HepG2 (cell line): ENCODE data around the gene GSS. TPM values are rescaled to one million over a fixed set of nuclear protein-coding genes. Genes with fewer than 3 reads are reported as not detected.

Experiments
- EP300 ChIP-seq, 3 experiments: sonication (generic) in 1 of 3; formaldehyde crosslinking in 1 of 3; IDR thresholded peaks; 2 replicates each; pipeline versions ENCODE4 v1.5.1 to v1.6.1; 2011 to 2020; ENCODE audit warnings: low read depth in 2 of 3, low read length in 2 of 3, borderline replicate concordance in 1 of 3, improper control_type of control experiment in 1 of 3, mild to moderate bottlenecking in 1 of 3, missing genetic modification reagents in 1 of 3, moderate library complexity in 1 of 3
- ETV5 ChIP-seq: IDR thresholded peaks from 2 replicates; pipeline ENCODE4 v1.6.1; 2018; ENCODE audit warnings: missing biosample characterization, missing genetic modification reagents, inconsistent platforms, borderline replicate concordance
- FIP1L1 ChIP-seq: fragments of 200-400 bp; formaldehyde crosslinking; IDR thresholded peaks from 2 replicates; pipeline ENCODE4 v1.6.1; 2018; ENCODE audit warnings: low read depth, mild to moderate bottlenecking, low read length, moderate library complexity, borderline replicate concordance; ENCODE audit not compliant: insufficient read depth
- GFI1 ChIP-seq: sonication (generic); formaldehyde crosslinking; IDR thresholded peaks from 2 replicates; pipeline ENCODE4 v1.5.0; 2020; ENCODE audit warnings: missing genetic modification reagents, mild to moderate bottlenecking, borderline replicate concordance
- KLF11 ChIP-seq: IDR thresholded peaks from 2 replicates; pipeline ENCODE4 v1.6.1; 2016; ENCODE audit warnings: missing compliant biosample characterization
- MIER3 ChIP-seq: IDR thresholded peaks from 2 replicates; pipeline ENCODE4 v1.6.1; 2016; ENCODE audit warnings: missing compliant biosample characterization, borderline replicate concordance
- PAWR ChIP-seq: sonication (generic); formaldehyde crosslinking; IDR thresholded peaks from 2 replicates; pipeline ENCODE4 v1.4.0; 2020; ENCODE audit warnings: missing genetic modification reagents, mild to moderate bottlenecking, borderline replicate concordance
- TEAD3 ChIP-seq: optimal IDR thresholded peaks from 2 replicates; pipeline ENCODE3; 2016; ENCODE audit warnings: borderline replicate concordance
- ZNF331 ChIP-seq: sonication (generic); formaldehyde crosslinking; IDR thresholded peaks from 2 replicates; pipeline ENCODE4 v1.4.0; 2020; ENCODE audit warnings: missing genetic modification reagents
- ZNF557 ChIP-seq: sonication (generic); formaldehyde crosslinking; IDR thresholded peaks from 2 replicates; pipeline ENCODE4 v1.4.0; 2020; ENCODE audit warnings: missing genetic modification reagents
- polyA plus RNA-seq, 8 experiments: library from polyadenylated mRNA; depleted of rRNA in 3 of 8; stranded (reverse) in 7 of 8; unstranded in 1 of 8; fragments of >200 nt; fragmentation: Illumina TruSeq in 4 of 8; extraction: Trizol in 4 of 8; gene quantifications; 2 replicates each; pipeline versions ENCODE4 v1.2.1 to v1.2.3, GENCODE V29; 2011 to 2016; ENCODE audit warnings: low read depth in 4 of 8, missing spikeins in 1 of 8, mixed read lengths in 1 of 8; ENCODE audit not compliant: insufficient read depth in 1 of 8
- total RNA-seq, 5 experiments: library from RNA; depleted of rRNA; stranded (reverse); fragments of >200 nt; fragmentation: Illumina TruSeq; extraction: Trizol; gene quantifications; 2 replicates each; pipeline ENCODE4 v1.2.3, GENCODE V29; 2016; ENCODE audit warnings: low read depth in 1 of 5
- TF ChIP-seq, protein P1 (sequence below), 2 experiments: sonication (generic) in 1 of 2; formaldehyde crosslinking in 1 of 2; IDR thresholded peaks; 2 replicates each; pipeline versions ENCODE4 v1.5.1 to v1.6.1; 2011 to 2020; ENCODE audit warnings: borderline replicate concordance in 1 of 2, low read depth in 1 of 2, low read length in 1 of 2, mild to moderate bottlenecking in 1 of 2, missing genetic modification reagents in 1 of 2, moderate library complexity in 1 of 2
- TF ChIP-seq, protein P2 (sequence below): sonication (generic); formaldehyde crosslinking; conservative IDR thresholded peaks from 2 replicates; pipeline ENCODE4 v1.8.0; 2022; ENCODE audit warnings: mild to moderate bottlenecking, moderate library complexity, missing genetic modification reagents
- TF ChIP-seq, protein P3 (sequence below): sonication (generic); formaldehyde crosslinking; conservative IDR thresholded peaks from 2 replicates; pipeline ENCODE4 v1.8.0; 2022; ENCODE audit warnings: missing genetic modification reagents
- TF ChIP-seq, protein P4 (sequence below): IDR thresholded peaks from 2 replicates; pipeline ENCODE4 v1.6.1; 2016; ENCODE audit warnings: low read depth, missing genetic modification reagents, missing compliant biosample characterization
- TF ChIP-seq, protein P5 (sequence below): sonication (generic); formaldehyde crosslinking; IDR thresholded peaks from 2 replicates; pipeline ENCODE4 v1.4.0; 2020; ENCODE audit warnings: missing genetic modification reagents

Gene GSS
- total and polyA plus RNA-seq, 2 of the 13 experiments (the other 11 are each of a cell fraction or from before 2014, with no cell fraction given) = 80.1 to 102 TPM

DNA sequence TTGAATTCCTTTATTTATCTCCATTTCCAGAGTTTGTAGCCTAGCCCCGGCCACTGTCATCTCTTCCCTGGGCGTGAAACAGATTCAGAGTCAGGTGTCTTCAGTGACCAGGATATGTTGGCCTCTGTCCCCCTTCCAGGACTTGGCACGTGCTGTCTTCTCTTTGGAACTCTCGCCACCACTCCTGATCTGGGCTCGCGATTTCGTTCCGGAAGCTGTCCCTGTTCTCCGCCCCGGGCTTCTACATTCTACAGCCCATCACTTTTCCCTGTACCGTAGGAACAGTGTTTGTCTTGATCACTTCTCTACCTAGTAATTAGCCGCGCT, 739 bp downstream of the GSS start (continued):
- TF ChIP-seq, protein P1, sequence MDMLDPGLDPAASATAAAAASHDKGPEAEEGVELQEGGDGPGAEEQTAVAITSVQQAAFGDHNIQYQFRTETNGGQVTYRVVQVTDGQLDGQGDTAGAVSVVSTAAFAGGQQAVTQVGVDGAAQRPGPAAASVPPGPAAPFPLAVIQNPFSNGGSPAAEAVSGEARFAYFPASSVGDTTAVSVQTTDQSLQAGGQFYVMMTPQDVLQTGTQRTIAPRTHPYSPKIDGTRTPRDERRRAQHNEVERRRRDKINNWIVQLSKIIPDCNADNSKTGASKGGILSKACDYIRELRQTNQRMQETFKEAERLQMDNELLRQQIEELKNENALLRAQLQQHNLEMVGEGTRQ (IDR thresholded peaks at IDR 0.05; ENCODE audit: low read depth, low read length) = no peak
- TF ChIP-seq, protein P1 (CRISPR knock-in tag; IDR thresholded peaks at IDR 0.05; ENCODE audit: borderline replicate concordance) = peak; percentile 62; the same call in 1 of the 2 replicates
- TF ChIP-seq TEAD3 (CRISPR knock-in tag) (no peak), ZNF557 (CRISPR knock-in tag) (no peak), FIP1L1 (no peak), KLF11 (CRISPR knock-in tag) (no peak), MIER3 (CRISPR knock-in tag) (no peak), GFI1 (CRISPR knock-in tag) (peak; percentile 5; the same call in 1 of the 2 replicates), ZNF331 (no peak), ETV5 (CRISPR knock-in tag) (peak; percentile 48; the same call in 1 of the 2 replicates), EP300 (IDR thresholded peaks at IDR 0.05; ENCODE audit: low read depth in 2 of 2, low read length in 2 of 2) (no peak), EP300 (CRISPR knock-in tag; IDR thresholded peaks at IDR 0.05; ENCODE audit: borderline replicate concordance) (no peak), PAWR (CRISPR knock-in tag) (no peak)
- TF ChIP-seq, protein P2, sequence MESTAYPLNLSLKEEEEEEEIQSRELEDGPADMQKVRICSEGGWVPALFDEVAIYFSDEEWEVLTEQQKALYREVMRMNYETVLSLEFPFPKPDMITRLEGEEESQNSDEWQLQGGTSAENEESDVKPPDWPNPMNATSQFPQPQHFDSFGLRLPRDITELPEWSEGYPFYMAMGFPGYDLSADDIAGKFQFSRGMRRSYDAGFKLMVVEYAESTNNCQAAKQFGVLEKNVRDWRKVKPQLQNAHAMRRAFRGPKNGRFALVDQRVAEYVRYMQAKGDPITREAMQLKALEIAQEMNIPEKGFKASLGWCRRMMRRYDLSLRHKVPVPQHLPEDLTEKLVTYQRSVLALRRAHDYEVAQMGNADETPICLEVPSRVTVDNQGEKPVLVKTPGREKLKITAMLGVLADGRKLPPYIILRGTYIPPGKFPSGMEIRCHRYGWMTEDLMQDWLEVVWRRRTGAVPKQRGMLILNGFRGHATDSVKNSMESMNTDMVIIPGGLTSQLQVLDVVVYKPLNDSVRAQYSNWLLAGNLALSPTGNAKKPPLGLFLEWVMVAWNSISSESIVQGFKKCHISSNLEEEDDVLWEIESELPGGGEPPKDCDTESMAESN (CRISPR knock-in tag) = peak; percentile 22; the same call in 1 of the 2 replicates
- TF ChIP-seq, protein P3, sequence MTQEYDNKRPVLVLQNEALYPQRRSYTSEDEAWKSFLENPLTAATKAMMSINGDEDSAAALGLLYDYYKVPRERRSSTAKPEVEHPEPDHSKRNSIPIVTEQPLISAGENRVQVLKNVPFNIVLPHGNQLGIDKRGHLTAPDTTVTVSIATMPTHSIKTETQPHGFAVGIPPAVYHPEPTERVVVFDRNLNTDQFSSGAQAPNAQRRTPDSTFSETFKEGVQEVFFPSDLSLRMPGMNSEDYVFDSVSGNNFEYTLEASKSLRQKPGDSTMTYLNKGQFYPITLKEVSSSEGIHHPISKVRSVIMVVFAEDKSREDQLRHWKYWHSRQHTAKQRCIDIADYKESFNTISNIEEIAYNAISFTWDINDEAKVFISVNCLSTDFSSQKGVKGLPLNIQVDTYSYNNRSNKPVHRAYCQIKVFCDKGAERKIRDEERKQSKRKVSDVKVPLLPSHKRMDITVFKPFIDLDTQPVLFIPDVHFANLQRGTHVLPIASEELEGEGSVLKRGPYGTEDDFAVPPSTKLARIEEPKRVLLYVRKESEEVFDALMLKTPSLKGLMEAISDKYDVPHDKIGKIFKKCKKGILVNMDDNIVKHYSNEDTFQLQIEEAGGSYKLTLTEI = no peak
- TF ChIP-seq, protein P4, sequence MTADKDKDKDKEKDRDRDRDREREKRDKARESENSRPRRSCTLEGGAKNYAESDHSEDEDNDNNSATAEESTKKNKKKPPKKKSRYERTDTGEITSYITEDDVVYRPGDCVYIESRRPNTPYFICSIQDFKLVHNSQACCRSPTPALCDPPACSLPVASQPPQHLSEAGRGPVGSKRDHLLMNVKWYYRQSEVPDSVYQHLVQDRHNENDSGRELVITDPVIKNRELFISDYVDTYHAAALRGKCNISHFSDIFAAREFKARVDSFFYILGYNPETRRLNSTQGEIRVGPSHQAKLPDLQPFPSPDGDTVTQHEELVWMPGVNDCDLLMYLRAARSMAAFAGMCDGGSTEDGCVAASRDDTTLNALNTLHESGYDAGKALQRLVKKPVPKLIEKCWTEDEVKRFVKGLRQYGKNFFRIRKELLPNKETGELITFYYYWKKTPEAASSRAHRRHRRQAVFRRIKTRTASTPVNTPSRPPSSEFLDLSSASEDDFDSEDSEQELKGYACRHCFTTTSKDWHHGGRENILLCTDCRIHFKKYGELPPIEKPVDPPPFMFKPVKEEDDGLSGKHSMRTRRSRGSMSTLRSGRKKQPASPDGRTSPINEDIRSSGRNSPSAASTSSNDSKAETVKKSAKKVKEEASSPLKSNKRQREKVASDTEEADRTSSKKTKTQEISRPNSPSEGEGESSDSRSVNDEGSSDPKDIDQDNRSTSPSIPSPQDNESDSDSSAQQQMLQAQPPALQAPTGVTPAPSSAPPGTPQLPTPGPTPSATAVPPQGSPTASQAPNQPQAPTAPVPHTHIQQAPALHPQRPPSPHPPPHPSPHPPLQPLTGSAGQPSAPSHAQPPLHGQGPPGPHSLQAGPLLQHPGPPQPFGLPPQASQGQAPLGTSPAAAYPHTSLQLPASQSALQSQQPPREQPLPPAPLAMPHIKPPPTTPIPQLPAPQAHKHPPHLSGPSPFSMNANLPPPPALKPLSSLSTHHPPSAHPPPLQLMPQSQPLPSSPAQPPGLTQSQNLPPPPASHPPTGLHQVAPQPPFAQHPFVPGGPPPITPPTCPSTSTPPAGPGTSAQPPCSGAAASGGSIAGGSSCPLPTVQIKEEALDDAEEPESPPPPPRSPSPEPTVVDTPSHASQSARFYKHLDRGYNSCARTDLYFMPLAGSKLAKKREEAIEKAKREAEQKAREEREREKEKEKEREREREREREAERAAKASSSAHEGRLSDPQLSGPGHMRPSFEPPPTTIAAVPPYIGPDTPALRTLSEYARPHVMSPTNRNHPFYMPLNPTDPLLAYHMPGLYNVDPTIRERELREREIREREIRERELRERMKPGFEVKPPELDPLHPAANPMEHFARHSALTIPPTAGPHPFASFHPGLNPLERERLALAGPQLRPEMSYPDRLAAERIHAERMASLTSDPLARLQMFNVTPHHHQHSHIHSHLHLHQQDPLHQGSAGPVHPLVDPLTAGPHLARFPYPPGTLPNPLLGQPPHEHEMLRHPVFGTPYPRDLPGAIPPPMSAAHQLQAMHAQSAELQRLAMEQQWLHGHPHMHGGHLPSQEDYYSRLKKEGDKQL (CRISPR knock-in tag) = peak; percentile 3; the same call in 1 of the 2 replicates
- TF ChIP-seq, protein P5, sequence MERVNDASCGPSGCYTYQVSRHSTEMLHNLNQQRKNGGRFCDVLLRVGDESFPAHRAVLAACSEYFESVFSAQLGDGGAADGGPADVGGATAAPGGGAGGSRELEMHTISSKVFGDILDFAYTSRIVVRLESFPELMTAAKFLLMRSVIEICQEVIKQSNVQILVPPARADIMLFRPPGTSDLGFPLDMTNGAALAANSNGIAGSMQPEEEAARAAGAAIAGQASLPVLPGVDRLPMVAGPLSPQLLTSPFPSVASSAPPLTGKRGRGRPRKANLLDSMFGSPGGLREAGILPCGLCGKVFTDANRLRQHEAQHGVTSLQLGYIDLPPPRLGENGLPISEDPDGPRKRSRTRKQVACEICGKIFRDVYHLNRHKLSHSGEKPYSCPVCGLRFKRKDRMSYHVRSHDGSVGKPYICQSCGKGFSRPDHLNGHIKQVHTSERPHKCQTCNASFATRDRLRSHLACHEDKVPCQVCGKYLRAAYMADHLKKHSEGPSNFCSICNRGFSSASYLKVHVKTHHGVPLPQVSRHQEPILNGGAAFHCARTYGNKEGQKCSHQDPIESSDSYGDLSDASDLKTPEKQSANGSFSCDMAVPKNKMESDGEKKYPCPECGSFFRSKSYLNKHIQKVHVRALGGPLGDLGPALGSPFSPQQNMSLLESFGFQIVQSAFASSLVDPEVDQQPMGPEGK (CRISPR knock-in tag) = no peak
